Pulmonary artery endothelial cell (primary cell): Measurements from ENCODE around the gene NXPE4. TPM values are rescaled to one million over a fixed set of nuclear protein-coding genes. Genes with fewer than 3 reads are reported as not detected.

Source experiments
- DNase-seq: peaks from one replicate; pipeline ENCODE4 v3.0.0-alpha.2; 2011; ENCODE audit warnings: low read depth, low spot score
- total RNA-seq: library from RNA; depleted of rRNA; stranded (reverse); fragments of >200 nt; gene quantifications from 2 replicates; pipeline ENCODE4 v1.2.3, GENCODE V29; 2014

Gene NXPE4
- total RNA-seq, 1 donor from 2014 or later, result not detected

- DNase-seq, result no peak
These were observed 32.5 kb downstream of the NXPE4 start for GRCh38 chr11:114563077-114563476.

- no peak for DNase-seq
These were observed 33.2 kb downstream of the NXPE4 start for GRCh38 chr11:114562166-114562916.

- DNase-seq, result no peak
These were observed 35.9 kb downstream of the NXPE4 start, which contains the start of gene NXPE1 for GRCh38 chr11:114559425-114560310. NXPE1 (minus strand) TSS chr11:114559881; CDS start chr11:114551201, 8,680 bp downstream.

- no peak for DNase-seq
These were observed 39.5 kb downstream of the NXPE4 start for GRCh38 chr11:114556135-114556534.

- no peak for DNase-seq
These were observed 41.9 kb downstream of the NXPE4 start for GRCh38 chr11:114553642-114554041.

- no peak for DNase-seq
These were observed 44.5 kb downstream of the NXPE4 start for GRCh38 chr11:114551060-114551459.

GRCh38 chr11:114525682-114526081 is 69.9 kb downstream of the NXPE4 start:
- DNase-seq, result no peak

GRCh38 chr11:114524122-114524521 is 71.5 kb downstream of the NXPE4 start:
- no peak for DNase-seq

GRCh38 chr11:114522818-114523217 is 72.8 kb downstream of the NXPE4 start:
- no peak for DNase-seq

Other genes with a start within 250 kb of the NXPE4 start
- 3.2 and 5.0 TPM in 2 replicates for gene C11orf71, start 195.3 kb downstream of the NXPE4 start, total RNA-seq
- gene RBM7, start 195.1 kb downstream of the NXPE4 start, total RNA-seq, result 49.8 and 59.9 TPM in 2 replicates
- gene REXO2, start 156.3 kb downstream of the NXPE4 start, total RNA-seq, result 172 and 187 TPM in 2 replicates
- gene NXPE1, start 35.9 kb downstream of the NXPE4 start, total RNA-seq, result not detected in 2 replicates
- gene NXPE2, start 82.7 kb upstream of the NXPE4 start, total RNA-seq, result not detected in 2 replicates